Transverse colon (tissue), 4 donors: ENCODE results near the gene MPEG1. TPM values are rescaled to one million over a fixed set of nuclear protein-coding genes. Genes with fewer than 3 reads are reported as not detected.
A peak's percentile ranks its signal among the peaks of the same experiment; 100 is the strongest.

Experiments
- DNase-seq: peaks from one replicate; pipeline ENCODE4 v3.0.0-alpha.2; 2019
- H3K27ac ChIP-seq, 4 donors: fragments of 200-600 bp; sonication (generic); 2 replicates each; pipeline ENCODE4 v1.5.1; 2016 to 2018; ENCODE audit warnings: inconsistent platforms in 4 of 4
- H3K27me3 ChIP-seq: fragments of 200-600 bp; sonication (generic); 2 replicates; pipeline ENCODE4 v1.5.1; 2017; ENCODE audit warnings: inconsistent platforms
- H3K36me3 ChIP-seq, 4 donors: fragments of 200-600 bp; sonication (generic); 2 replicates each; pipeline ENCODE4 v1.5.1; 2017 to 2019; ENCODE audit warnings: inconsistent platforms in 4 of 4
- H3K4me1 ChIP-seq, 4 donors: fragments of 200-600 bp; sonication (generic); 2 replicates each; pipeline ENCODE4 v1.5.1; 2017 to 2020; ENCODE audit warnings: inconsistent platforms in 4 of 4
- H3K4me3 ChIP-seq, 4 donors: fragments of 200-600 bp; sonication (generic); 1 replicate in 1 of 4; 2 replicates in 3 of 4; pipeline versions ENCODE4 v1.5.1 to v1.6.1; 2017 to 2019; ENCODE audit warnings: inconsistent platforms in 4 of 4
- H3K9me3 ChIP-seq, 2 donors: fragments of 200-600 bp; sonication (generic); 2 replicates each; pipeline ENCODE4 v1.5.1; 2017 to 2019; ENCODE audit warnings: inconsistent platforms in 2 of 2
- EP300 ChIP-seq: sonication (generic); formaldehyde crosslinking; IDR thresholded peaks from one replicate; pipeline ENCODE4 v1.6.1; 2017; ENCODE audit warnings: antibody characterized with exemption, low read depth
- POLR2A ChIP-seq: fragments of 450-650 bp; IDR thresholded peaks from one replicate; pipeline ENCODE4 v1.6.1; 2016; ENCODE audit warnings: antibody characterized with exemption, mild to moderate bottlenecking, moderate library complexity
- POLR2AphosphoS5 ChIP-seq, 3 donors: sonication (generic); formaldehyde crosslinking; IDR thresholded peaks; one replicate each; pipeline ENCODE4 v1.6.1; 2016; ENCODE audit warnings: antibody characterized with exemption in 3 of 3
- WGBS, 2 donors: methylation state at CpG; one replicate each; pipeline ENCODE4 v1.1.5; 2018; ENCODE audit warnings: low coverage in 1 of 2; 5-methylcytosine and 5-hydroxymethylcytosine counted together
- in situ Hi-C, 4 donors: fragments of 200-750 bp; cut with MboI; loops; one replicate each; pipeline versions ENCODE4 v1.15.0 to v1.15.1; 2017; ENCODE audit warnings: low sequenced_read_pairs in 3 of 4, low pct_ligation_motif_present in 1 of 4, low pct_unique_long_range_greater_than_20kb in 1 of 4
- intact Hi-C: fragments of 100-400 bp; cut with DNase I; formaldehyde crosslinking; loops from one replicate; pipeline ENCODE4 v1.15.1; 2023; ENCODE audit warnings: low total_unique reads
- total RNA-seq, 4 donors: library from RNA; depleted of rRNA; stranded (reverse); fragments of >200 nt; gene quantifications; one replicate each; pipeline ENCODE4 v1.1.0, GENCODE V29; 2016
- TF ChIP-seq, protein P1 (sequence below), 5 experiments: fragments of 200-600 bp in 3 of 5; fragments of 450-650 bp in 2 of 5; sonication (generic) in 3 of 5; IDR thresholded peaks; 1 replicate in 2 of 5; 2 replicates in 3 of 5; pipeline ENCODE4 v1.5.1; 2016 to 2017; ENCODE audit warnings: antibody characterized with exemption in 5 of 5, inconsistent platforms in 3 of 5, mild to moderate bottlenecking in 2 of 5, moderate library complexity in 1 of 5

Gene MPEG1
- total RNA-seq, 4 donors from 2014 or later = 4.6 to 16.5 (median 7.5) TPM

DNA sequence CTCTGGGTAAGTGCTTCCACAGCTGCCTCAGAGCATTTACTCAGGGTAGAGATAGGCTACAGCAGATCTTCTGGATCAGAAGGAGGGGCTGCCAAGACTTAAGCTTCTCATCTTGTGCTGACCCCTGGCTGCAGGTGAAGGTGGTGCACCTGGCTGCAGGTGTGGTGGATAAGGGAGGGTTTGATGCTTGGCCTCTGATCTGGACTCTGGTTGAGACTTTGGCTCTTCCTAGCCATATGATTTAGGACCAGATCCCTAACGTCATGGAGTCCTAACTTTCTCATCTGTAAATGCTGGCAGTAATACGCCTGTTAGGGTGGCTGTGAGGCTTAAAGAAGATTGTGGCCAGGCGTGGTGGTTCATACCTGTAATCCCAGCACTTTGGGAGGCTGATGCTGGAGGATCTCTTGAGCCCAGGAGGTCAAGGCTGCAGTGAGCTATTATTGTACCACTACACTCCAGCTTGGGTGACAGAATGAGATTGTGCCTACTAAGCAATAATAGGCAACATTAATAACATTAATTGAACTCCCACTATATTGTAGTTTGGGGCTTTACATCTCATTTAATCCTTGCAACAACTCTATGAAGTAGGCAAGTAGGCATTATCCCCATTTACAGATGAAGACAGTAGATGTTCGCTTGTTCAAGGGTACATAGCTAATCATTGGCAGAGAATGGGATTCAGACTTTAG lies 30.1 kb downstream of the MPEG1 start:
- Histone ChIP-seq H3K27ac (peak overlapping the region in 3 of 4 donors; percentile 19 to 90 (median 88)), H3K36me3 (peaks cover 0 to 3% (median 0%) of the 10 kb centered on the region in 4 donors), H3K4me3 (no peak overlapping the region), H3K27me3 (no peaks in the 10 kb centered on the region), H3K9me3 (no peaks in the 10 kb centered on the region), H3K4me1 (peaks cover 20 to 55% (median 45%) of the 10 kb centered on the region in 4 donors)
- WGBS, 2 donors = 78% methylated on average over 4 of the region's 4 CpGs; no CpG with 5 or more reads in 1 of the 2 donors
- intact Hi-C loops (no loop called here), in situ Hi-C loops (no loop called here)
- no peak for TF ChIP-seq POLR2A
- no peak for TF ChIP-seq EP300
- TF ChIP-seq, protein P1, sequence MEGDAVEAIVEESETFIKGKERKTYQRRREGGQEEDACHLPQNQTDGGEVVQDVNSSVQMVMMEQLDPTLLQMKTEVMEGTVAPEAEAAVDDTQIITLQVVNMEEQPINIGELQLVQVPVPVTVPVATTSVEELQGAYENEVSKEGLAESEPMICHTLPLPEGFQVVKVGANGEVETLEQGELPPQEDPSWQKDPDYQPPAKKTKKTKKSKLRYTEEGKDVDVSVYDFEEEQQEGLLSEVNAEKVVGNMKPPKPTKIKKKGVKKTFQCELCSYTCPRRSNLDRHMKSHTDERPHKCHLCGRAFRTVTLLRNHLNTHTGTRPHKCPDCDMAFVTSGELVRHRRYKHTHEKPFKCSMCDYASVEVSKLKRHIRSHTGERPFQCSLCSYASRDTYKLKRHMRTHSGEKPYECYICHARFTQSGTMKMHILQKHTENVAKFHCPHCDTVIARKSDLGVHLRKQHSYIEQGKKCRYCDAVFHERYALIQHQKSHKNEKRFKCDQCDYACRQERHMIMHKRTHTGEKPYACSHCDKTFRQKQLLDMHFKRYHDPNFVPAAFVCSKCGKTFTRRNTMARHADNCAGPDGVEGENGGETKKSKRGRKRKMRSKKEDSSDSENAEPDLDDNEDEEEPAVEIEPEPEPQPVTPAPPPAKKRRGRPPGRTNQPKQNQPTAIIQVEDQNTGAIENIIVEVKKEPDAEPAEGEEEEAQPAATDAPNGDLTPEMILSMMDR (IDR thresholded peaks at IDR 0.05) = peak; percentile 25 to 87 (median 65)
- TF ChIP-seq POLR2AphosphoS5 (IDR thresholded peaks at IDR 0.05) = peak in 1 of 3 donors; percentile 18
- peak; percentile 78 for DNase-seq

DNA sequence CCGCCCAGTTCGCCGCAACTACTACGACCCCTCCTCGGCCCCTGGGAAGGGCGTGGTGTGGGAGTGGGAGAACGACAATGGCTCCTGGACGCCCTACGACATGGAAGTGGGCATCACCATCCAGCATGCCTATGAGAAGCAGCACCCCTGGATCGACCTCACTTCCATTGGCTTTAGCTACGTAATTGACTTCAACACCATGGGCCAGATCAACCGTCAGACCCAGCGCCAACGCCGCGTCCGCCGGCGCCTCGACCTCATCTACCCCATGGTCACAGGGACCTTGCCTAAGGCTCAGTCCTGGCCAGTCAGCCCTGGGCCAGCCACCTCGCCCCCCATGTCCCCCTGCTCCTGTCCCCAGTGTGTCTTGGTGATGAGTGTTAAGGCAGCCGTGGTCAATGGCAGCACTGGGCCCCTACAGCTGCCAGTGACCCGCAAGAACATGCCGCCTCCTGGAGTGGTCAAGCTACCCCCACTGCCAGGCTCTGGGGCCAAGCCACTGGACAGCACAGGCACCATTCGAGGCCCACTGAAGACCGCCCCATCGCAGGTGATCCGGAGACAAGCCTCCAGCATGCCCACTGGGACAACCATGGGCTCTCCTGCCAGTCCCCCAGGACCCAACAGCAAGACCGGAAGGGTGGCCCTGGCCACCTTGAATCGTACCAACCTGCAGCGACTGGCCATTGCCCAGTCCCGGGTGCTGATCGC lies 30.8 kb downstream of the MPEG1 start:
- in situ Hi-C loops = no loop called here
- TF ChIP-seq POLR2A = no peak
- no peak for TF ChIP-seq EP300
- no peak for TF ChIP-seq POLR2AphosphoS5 (IDR thresholded peaks at IDR 0.05)
- TF ChIP-seq, protein P1 (IDR thresholded peaks at IDR 0.05) = no peak
- Histone ChIP-seq H3K27ac (peak overlapping the region in 1 of 4 donors; percentile 39), H3K27me3 (no peaks in the 10 kb centered on the region), H3K4me1 (peaks cover 13 to 48% (median 38%) of the 10 kb centered on the region in 4 donors), H3K9me3 (no peaks in the 10 kb centered on the region), H3K4me3 (no peak overlapping the region), H3K36me3 (peaks cover 0 to 3% (median 0%) of the 10 kb centered on the region in 4 donors)
- intact Hi-C loops = no loop called here
- 96% methylated on average over 30 of the region's 33 CpGs; no CpG with 5 or more reads in 1 of the 2 donors for WGBS, 2 donors
- no peak for DNase-seq

DNA sequence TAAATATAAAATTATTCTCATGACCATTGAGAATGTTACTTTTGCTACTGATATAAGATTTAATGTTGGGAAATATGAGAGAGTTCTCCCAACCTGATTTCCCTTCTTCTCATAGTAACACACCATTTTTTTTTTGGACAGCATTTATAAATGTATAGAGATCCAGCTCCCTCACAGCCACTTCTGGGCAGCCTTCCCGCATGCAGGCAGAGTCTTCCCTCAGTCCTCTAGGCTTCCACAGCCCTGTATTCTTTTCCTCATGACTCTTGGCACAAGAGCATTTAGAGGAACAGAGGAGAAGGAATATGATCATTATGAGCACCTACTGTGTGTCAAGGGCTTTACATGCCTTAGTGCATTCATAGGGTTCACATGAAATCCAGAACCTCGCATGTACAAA lies 31.8 kb downstream of the MPEG1 start:
- in situ Hi-C loops = no loop called here
- Histone ChIP-seq H3K4me1 (peaks cover 10 to 45% (median 32%) of the 10 kb centered on the region in 4 donors), H3K9me3 (no peaks in the 10 kb centered on the region), H3K27me3 (no peaks in the 10 kb centered on the region), H3K4me3 (no peak overlapping the region), H3K27ac (no peak overlapping the region), H3K36me3 (peaks cover 0 to 3% (median 0%) of the 10 kb centered on the region in 4 donors)
- 79 to 89% methylated on average over 2 of the region's 2 CpGs for WGBS, 2 donors
- no peak for DNase-seq
- TF ChIP-seq POLR2AphosphoS5 (IDR thresholded peaks at IDR 0.05) = no peak
- TF ChIP-seq, protein P1 (IDR thresholded peaks at IDR 0.05) = no peak
- intact Hi-C loops = no loop called here

DNA sequence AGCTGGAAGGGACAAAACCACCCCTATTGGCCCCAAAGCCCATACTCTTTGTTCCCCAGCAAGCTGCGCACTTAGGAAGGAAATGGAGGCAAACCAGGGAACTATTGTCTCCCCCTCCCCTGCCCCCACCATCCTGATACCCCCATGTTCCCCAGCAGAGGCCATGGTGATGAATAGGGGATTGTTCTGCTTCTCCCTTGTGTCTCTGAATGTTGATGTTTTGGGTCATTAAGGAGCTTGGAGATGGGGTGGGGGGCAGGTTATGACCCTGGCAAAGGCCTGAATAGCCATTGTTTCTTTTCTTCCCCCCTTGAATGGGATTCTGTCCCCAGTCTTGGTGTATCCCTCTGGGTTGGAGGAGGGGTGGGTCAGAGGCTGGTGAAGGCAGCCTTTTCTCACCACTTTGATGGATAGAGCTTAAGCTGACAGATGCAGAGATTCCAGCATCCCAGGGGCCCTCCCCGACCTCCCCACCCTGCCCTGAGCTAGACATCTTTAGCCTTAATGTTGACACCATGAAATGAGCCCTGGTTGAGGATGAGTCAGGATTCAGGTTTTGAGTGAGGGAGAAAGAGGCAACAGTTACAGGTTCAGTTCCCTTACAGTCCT lies 32.5 kb downstream of the MPEG1 start:
- Histone ChIP-seq H3K27me3 (no peaks in the 10 kb centered on the region), H3K4me1 (peaks cover 10 to 45% (median 33%) of the 10 kb centered on the region in 4 donors), H3K4me3 (no peak overlapping the region), H3K27ac (peak overlapping the region in 1 of 4 donors; percentile 25), H3K36me3 (peaks cover 0 to 3% (median 0%) of the 10 kb centered on the region in 4 donors), H3K9me3 (no peaks in the 10 kb centered on the region)
- in situ Hi-C loops (no loop called here), intact Hi-C loops (no loop called here)
- 90% methylated on average over 2 of the region's 2 CpGs; no CpG with 5 or more reads in 1 of the 2 donors for WGBS, 2 donors
- no peak for DNase-seq
- TF ChIP-seq, protein P1 (IDR thresholded peaks at IDR 0.05) = no peak
- TF ChIP-seq POLR2AphosphoS5 (IDR thresholded peaks at IDR 0.05) = no peak
- TF ChIP-seq EP300 = no peak
- no peak for TF ChIP-seq POLR2A
